Body of pancreas (tissue), 4 donors: Measurements from ENCODE around the gene CAVIN3.

Experiments
- POLR2A ChIP-seq, 3 donors: fragments of 450-650 bp; IDR thresholded peaks; one replicate each; pipeline ENCODE4 v1.6.1; 2016; ENCODE audit warnings: antibody characterized with exemption in 3 of 3, mild to moderate bottlenecking in 2 of 3
- TF ChIP-seq, protein P1 (sequence below), 7 experiments: fragments of 450-650 bp in 4 of 7; fragments of 200-600 bp in 3 of 7; sonication (generic) in 3 of 7; IDR thresholded peaks; one replicate each; pipeline ENCODE4 v1.5.1; 2016 to 2019; ENCODE audit warnings: antibody characterized with exemption in 7 of 7

DNA sequence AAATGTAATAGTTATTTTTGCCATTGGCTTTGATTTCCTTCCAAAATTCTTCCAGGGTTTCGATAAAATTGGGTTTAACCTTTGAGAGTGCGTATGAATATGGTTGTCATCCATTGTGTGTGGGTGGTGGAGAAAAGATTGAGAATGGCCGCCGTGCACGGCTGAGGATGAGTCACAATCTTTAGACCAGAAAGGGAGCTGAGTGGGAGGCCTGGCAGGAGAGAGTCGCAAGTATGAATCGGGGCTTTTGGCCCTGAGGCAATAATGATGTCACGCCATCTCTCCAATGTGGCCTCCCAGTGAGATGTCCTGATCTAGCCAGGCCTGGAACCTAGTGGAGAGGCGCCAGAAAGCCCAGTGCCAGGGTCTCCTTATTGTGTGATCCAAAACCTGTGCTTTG, 36.9 kb upstream of the CAVIN3 start:
- TF ChIP-seq, protein P1, sequence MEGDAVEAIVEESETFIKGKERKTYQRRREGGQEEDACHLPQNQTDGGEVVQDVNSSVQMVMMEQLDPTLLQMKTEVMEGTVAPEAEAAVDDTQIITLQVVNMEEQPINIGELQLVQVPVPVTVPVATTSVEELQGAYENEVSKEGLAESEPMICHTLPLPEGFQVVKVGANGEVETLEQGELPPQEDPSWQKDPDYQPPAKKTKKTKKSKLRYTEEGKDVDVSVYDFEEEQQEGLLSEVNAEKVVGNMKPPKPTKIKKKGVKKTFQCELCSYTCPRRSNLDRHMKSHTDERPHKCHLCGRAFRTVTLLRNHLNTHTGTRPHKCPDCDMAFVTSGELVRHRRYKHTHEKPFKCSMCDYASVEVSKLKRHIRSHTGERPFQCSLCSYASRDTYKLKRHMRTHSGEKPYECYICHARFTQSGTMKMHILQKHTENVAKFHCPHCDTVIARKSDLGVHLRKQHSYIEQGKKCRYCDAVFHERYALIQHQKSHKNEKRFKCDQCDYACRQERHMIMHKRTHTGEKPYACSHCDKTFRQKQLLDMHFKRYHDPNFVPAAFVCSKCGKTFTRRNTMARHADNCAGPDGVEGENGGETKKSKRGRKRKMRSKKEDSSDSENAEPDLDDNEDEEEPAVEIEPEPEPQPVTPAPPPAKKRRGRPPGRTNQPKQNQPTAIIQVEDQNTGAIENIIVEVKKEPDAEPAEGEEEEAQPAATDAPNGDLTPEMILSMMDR (IDR thresholded peaks at IDR 0.05), result no peak
- TF ChIP-seq POLR2A (IDR thresholded peaks at IDR 0.05), result no peak
